GM19452 (cell line): ENCODE results near the gene NHSL2.
"Not testable (repeated sequence)": the region's sequence is repeated elsewhere in the genome, so short reads cannot be mapped to it uniquely, and the experiment has no call there.

Experiments
- ATAC-seq: cut with Tn5 transposase; IDR thresholded peaks from one replicate; pipeline ENCODE4 v1.9.1; 2021; ENCODE audit not compliant: unreplicated experiment

Gene NHSL2

DNA sequence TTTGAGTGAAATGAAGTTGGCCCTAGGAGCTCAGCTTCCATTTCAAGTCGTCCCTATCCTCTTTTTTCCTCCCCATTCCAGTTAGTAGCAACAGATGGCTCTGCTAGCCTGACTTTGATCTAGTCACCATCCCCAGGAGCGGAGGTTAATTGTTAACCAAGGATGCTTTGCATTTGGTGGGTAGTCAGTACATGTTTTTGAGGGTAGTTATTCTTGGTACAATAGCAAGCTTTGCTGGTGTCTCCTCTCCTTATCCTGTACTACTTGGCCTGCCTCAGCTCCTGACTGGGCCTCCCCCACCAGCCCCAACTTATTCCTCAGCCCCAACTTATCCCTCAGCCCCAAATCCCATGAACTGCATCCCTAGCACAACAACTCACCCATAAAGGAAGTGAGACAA, 235.9 kb downstream of the NHSL2 start:
- no peak for ATAC-seq

DNA sequence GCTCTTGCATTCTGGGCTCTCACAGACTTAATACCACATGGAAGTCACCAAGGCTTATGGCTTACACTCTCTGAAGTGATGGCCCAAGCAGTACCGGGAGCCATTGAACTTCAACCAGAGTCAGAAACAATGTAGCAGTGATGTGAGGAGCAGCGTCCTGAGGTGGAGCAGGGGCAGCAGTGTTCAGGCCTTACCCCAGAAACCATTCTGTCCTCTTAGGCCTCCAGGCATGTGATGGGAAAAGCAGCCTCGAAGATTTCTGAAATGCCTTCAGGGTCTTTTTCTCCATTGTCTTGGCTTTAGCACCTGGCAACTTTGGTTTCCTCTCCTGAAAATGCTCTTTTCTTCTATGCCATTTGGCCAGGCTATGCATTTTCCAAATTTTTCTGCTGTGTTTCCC, 248.1 kb downstream of the NHSL2 start:
- no peak for ATAC-seq

DNA sequence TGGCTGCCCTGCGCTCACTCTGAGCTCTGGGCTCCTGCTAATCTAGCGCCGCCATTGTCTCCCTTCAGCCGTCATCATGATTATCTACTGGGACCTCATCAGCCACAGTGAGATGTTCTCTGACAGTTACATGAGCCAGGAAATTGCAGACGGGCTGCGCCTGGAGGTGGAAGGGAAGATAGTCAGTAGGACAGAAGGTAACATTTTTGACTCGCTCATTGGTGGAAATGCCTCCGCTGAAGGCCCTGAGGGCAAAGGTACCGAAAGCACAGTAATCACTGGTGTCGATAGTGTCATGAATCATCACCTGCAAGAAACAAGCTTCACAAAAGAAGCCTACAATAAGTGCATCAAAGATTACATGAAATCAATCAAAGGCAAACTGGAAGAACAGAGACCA, 249.1 kb downstream of the NHSL2 start:
- ATAC-seq: no peak

DNA sequence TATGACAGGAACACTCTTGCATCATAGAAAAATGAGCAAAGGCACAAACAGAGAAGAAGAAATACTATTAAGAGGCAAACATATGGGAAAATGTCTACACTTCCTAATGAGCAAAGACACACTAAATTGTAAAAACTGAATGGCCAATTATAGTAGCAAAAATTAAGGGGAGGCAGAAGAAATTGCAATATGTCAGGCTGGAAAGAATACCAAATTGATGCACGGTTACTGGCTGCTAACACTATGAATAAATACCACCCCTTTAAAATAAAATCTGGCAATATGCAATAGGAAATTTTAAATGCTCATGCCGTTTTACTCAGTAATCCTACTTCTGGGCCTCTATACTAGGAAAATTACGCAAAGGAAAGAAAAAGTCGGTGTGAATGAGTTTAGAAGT, 254.9 kb downstream of the NHSL2 start:
- ATAC-seq: no peak

DNA sequence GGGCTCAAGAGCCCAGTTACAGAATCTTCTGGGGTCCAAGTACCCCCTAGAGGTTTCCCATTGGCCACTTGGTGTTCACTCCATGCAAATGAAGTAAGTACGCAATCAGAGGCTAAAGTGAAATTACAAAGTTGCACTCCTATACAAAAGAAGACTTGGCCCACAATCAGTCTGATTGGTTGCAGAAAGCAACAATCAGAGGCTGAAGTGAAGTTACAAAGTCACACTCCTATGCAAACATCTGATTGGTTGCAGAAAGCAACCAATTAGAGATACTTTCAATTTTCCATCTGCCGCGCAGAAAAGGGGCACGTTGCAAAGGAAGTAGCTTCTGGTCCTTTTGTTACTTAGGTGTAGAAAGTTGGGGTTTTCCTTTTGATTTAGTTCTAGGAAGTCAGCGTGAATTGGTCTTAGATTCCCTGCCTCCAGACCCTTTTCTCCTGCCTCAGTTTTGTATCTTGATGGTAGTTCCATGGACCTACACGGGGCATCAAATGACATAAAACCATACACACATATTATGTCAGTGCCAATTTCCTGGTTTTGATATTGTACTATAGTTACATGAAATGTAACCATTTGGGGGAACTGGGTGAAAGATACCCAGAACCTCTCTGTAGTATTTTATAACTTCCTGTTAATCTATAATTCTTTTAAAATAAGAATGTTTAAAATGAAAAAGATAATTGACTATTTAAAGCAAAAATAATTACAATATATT, 258.5 kb downstream of the NHSL2 start:
- ATAC-seq: no peak

DNA sequence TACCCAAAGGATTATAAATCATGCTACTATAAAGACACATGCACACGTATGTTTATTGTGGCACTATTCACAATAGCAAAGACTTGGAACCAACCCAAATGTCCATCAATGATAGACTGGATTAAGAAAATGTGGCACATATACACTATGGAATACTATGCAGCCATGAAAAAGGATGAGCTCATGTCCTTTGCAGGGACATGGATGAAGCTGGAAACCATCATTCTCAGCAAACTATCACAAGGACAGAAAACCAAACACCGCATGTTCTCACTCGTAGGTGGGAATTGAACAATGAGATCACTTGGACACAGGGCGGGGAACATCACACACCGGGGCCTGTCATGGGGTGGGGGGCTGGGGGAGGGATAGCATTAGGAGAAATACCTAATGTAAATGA, 265.6 kb downstream of the NHSL2 start:
- ATAC-seq: not testable (repeated sequence)

DNA sequence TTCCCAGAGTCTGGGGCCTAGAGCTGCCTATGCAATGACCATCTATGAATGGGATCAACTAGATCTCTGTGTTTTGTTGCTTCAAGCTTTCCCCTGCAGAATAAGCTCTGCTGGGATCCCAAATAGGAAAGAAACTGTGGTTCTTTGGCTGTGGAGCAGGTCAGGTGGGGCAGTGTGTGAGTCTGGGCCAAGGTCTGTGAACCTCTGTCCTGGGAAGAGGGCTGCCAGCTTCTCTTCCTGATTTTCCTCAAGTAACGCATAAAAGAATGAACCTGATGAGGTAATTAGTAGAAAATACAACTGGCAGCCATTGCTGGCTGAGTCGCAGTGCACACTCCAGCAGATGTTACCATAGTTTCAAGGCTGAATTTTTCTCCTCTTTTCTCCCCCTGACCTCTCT, 266.3 kb downstream of the NHSL2 start:
- no peak for ATAC-seq

DNA sequence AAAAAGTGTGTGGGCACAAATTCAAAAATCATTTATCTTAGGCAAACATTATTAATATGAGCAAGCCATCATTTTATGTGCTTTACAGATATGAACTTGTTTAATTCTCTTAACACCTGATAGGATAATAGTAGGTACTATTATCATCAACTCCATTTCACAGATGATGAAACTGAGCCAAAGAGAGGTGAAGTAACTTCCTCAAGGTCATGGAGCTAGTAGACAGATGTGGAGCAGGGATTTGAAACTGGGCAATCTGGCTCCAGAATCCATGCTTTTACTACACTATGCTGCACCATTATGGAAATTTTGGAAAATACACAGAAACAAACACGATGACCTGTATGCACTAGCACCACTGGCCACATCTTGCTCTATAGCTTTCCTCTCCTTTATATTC, 269.9 kb downstream of the NHSL2 start:
- no peak for ATAC-seq

DNA sequence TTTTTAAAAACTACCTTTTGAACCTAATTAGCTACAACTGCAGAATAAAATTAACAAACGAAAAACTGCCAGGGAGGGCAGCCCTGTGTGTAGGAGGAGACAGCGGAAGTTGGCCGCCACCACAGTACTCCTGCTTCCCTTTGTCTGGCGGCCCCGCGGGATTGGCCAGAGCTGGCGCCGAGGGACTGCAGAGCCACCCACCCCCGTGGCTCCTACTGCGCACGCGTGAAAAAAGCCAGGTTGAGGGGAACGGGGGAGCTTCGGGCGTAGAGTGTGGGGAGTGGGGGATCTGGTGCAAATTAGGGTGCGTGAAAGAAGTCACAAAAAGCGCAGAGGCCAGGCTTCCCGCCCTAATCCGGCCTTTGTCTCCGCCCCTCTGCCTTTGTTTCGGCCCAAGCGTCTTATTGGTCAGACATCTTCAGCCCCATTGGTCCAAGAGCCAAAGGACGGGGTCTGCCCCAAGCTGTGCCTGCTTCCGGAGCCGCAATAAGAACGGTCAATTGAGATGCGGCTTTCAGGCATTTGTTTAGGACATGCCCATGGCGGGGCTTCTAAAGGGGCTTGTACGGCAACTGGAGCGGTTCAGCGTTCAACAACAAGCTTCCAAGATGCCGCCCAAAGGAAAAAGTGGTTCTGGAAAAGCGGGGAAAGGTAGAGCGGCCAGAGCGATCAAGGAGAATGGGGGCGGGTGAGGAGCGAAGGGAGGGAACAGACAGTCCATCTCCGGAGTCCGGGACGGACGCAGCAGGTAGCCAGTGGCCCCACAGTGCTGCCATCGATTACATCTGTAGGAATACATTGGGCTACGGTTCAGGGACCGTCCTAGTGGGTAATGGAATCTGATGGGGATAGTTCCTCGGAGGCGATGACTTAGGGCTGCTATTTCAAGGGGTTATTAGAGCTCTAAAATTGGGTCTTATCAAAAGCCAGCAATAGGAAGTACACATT, 270.8 kb downstream of the NHSL2 start, which contains the start of gene PIN4:
Gene PIN4, plus strand, starts transcription at position 580 of the 948 bp plus-strand sequence. Its CDS starts 29 bp downstream, at position 609.
- ATAC-seq: peak; percentile 92

DNA sequence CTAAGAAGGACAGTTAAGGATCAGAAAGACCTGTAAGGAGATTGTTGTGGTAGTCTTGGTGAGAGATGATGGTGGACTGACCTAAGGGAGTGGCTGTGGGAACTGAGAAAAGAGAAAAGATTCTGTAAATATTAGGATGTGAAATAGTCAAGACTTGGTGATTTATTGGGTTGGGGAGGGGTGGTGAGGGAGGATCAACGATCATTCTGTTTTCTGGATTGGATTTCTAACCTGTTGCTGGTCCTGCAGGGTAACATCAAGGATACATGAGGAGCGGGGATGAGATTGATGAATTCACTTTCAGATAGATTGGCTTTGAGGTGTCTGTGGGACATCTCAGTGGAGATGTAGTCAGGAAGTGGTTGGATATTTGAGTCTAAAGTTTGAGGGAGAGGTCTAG, 272.3 kb downstream of the NHSL2 start:
- no peak for ATAC-seq

DNA sequence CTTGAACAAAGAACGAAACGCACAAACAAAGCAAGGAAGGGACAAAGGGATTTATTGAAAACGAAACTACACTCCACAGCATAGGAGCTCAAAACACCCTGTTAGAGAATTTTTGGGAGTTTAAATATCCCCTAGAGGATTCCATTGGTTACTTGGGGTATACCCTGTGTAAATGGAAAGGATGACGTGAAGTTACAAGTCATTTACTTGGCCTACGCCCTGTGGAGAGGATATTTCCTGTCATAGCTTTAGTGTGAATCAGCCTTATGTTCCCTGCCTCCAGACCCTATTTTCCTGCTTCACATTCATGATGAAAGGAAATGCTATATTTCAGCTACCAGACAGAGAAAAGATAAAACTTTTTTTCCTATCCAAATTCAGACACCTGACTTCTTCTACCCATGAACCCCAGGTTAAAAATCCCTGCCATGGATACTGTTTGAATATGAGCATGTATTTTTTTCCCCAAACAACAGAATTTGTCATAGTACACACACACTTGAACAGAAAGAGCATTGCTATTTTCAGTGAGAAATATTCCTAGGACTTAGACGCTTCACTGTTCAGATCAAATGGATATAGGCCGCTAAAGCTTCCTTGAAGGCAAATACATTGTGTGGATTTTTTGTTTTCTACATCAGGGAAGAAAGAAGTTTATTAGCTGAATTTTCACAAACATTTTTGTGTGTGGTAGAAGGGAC, 291.3 kb downstream of the NHSL2 start:
- ATAC-seq: no peak
